ENCODE results near the gene ARMH4.

The ARMH4 gene

DNA sequence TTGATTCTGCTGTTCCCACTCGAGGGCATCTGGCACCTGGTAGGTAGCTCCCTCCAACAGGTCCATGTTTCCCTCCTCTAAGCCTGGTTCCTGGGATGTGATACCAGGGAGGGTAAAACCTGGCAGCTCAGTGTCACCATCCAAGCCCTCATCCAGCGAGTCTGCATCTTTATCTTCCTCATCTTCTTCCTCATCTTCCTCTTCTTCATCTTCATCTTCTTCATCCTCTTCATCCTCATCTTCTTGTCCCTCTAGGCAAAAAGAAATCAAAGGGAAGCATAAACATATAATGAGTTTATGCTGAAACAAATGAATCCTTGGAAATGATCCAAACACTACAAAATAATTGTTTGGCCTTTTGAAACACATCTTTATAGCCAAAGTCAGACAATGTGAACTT is 55.3 kb downstream of the ARMH4 start:
- no peak for DNase-seq

DNA sequence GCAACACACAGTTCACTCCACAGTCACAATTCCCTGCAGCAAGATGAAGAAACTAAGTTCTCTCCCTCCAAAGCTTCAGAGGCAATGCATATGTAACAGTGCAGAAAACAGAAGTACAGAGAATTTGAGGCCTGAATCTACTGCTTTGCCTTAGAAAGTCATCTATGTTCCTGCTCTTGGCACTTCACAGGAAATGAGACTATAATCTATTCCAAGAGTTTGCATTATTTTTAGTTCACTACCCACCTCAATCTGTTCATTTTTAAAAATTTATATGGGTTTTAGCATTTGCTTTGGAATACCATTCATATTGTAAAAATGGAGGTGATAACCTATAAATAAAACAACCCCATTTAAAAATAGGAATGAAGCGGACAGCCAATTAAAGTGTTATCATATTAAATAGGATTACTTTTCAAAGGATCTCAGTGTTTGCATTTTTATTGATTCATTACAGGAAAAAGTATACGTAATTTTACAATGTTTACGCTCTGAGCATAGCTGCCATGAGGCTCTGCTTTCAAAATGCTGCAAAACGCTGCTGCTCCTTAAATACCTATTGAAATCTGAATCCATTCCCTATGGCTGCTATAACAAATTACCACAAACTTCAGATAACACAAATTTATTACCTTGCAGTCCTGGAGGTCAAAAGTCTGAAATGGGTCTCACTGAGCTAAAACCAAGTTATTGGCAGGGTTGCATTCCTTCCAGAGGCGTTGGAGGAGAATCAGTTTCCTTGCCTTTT is 60.0 kb downstream of the ARMH4 start:
- no peak for DNase-seq

DNA sequence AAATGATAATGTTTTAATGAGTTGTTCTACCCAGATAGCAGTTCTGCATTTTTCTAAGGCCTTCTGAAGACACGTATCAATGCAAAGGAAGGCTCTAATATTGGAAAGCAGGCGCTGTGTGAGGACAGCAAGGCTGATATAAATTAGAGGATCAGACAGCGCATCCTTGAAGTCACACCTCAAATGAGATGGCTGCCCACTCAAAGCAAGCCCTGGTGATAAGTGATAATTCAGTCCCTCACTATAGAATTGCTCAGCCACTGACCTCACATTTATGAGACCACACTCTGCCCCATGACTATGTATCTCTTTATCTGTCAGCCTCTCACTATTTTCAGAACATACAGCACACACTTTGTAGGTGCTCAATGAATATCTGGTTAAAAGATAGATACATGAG is 62.4 kb downstream of the ARMH4 start:
- DNase-seq, result no peak

- DNase-seq, result no peak
Observed at GRCh38 chr14:58088961-58089360, 63.1 kb downstream of the ARMH4 start.

DNA sequence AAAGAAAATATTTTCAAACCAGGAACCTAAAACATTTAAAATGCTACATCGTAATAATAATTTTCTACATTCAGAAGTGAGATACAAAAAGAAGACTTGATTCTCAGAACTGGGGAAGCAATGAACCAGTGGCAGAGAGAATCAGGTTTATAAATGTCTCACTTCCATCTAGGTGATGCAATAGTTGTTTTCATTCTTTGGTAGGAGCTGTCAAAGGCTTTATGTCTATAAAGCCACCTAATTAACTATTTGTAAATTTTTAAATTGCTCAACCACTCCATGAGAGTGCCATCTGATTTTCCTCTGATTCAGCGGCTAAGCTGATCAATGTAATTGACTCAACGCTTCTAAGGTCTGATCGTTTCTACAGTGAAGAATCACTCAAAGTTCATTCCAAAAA is 66.1 kb downstream of the ARMH4 start:
- no peak for DNase-seq

GRCh38 chr14:58082491-58083098 is 69.4 kb downstream of the ARMH4 start:
- no peak for DNase-seq

GRCh38 chr14:58082011-58082410 is 70.0 kb downstream of the ARMH4 start:
- DNase-seq, result no peak

GRCh38 chr14:58078471-58078870 is 73.5 kb downstream of the ARMH4 start:
- DNase-seq, result no peak

- DNase-seq, result no peak
Observed at GRCh38 chr14:58078068-58078467, 73.9 kb downstream of the ARMH4 start.

GRCh38 chr14:58077621-58078020 is 74.4 kb downstream of the ARMH4 start:
- no peak for DNase-seq

DNA sequence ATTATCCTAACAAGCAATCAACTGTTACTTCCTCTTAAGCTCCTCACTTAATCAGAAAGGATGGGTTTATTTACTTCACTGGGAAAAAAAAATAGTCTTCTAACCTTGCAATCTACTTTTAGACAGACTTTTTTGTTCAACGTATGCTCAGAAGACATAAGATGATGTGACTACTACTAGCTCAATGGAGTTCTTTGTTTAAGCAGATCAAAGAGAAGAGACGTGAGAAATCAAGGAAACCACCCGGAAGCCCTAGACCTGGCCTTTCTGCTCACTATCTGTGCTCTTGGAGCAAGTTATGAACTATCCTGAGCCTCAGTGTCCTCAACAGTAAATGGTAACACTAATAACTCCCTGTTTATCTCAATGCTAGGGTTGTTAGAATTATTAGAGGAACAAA is 78.5 kb downstream of the ARMH4 start:
- DNase-seq, result no peak

DNA sequence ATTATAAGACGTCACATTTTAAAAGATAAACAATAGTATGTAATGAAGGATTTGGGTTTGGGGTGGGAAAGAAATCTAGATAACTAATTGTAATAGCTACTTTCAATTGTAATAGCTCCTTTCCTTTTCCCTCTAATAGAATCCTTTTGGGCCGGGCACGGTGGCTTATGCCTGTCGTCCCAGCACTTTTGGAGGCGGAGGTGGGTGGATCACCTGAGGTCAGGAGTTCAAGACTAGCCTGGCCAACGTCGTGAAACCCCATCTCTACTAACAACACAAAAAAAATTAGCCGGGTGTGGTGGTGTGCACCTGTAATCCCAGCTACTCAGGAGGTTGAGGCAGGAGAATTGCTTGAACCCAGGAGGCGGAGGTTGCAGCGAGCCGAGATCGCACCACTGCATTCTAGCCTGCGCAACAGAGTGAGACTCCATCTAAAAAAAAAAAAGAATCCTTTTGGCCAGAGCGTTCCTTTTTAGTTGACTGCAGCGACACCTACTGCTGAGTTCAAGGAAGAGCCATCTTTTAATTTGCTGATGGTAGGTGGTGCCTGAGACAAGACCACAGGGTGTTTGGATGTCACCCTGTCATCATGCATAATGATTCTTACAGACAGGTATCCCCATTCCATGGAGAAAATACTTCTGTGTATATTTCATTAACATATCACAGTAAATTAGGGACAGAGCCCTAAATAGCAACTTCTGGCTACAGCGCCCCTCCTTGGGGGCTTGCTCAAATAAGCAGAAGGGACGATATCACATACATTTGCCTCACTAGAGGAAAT is 79.5 kb downstream of the ARMH4 start:
- peak; percentile 3 to 7 for DNase-seq

GRCh38 chr14:58071341-58071740 is 80.7 kb downstream of the ARMH4 start:
- no peak for DNase-seq

DNA sequence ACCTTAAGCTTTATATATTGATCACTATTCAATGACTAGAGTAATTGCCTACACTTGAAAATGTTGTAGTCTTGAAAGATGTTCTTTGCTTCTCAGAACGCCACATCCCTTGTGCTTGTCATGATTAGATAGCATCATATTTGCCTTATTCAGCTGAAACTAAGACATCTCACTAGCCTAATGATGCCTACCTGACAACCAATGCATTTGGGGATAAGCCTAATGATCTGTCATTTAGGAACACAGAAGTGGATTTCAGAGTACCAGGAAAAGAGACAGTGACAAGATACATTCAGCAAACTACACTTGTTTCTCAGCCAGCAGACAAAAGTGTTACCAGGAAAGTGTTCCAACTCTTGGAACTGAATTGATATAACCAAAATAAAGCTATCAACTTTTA is 83.7 kb downstream of the ARMH4 start:
- DNase-seq, result no peak

- no peak for DNase-seq
Observed at GRCh38 chr14:58066115-58066514, 85.9 kb downstream of the ARMH4 start.

GRCh38 chr14:58061581-58061980 is 90.4 kb downstream of the ARMH4 start:
- no peak for DNase-seq

DNA sequence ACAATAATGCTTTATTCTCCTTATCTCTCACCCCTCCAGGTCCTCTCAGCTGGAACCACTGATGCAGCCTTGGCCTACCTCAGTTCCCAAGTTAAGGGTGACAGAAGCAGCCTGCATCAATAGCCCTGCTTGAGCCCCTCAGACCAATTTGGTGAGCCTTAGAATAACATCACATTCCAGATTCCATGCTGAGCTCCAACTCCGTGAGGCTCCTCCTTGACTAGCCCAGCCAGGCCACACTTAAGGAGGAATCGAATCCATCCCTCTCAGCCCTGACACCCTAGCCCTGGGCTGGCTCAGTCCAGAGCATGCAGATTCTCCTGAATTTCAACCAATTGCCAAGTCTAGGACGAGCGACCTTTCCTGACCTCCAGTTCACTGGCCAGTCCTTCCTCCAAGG is 91.1 kb downstream of the ARMH4 start:
- no peak for DNase-seq

DNA sequence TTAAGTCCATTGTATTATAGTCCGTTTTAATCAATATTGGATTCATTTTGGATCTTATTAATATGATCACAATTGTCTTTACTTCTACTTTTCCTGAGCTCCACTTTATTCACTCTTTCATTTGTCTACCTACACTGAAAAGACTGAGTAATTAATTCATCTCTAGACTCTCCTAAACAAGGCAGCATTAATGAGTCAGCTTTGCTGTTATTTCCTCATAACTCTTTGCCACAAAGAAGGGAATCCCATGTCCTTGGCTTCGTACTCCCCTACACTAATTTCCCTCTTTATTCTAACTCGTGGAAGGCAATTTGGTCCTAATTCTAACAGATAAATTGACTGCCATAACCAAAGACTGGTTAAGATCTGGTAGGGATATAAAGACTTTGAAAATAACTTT is 91.9 kb downstream of the ARMH4 start:
- no peak for DNase-seq

DNA sequence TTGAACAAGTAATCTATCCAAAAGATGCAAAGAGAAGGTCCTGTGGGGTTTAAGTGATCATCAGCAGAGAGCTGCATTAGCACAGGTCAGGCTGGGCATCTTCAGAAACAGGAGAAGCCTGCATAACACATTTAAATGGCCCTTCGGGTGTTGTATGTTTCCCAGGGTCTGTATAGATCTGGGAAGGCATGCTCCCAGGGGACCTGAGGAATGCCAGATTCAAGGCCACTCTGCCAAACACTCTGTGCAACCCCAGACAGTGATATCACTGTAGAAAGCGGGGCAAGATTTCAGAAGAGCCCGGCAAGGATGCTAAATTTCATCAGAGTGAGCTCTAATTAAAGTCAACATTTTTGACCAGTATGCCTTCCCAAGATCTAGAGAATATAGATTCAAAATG is 92.9 kb downstream of the ARMH4 start:
- no peak for DNase-seq

DNA sequence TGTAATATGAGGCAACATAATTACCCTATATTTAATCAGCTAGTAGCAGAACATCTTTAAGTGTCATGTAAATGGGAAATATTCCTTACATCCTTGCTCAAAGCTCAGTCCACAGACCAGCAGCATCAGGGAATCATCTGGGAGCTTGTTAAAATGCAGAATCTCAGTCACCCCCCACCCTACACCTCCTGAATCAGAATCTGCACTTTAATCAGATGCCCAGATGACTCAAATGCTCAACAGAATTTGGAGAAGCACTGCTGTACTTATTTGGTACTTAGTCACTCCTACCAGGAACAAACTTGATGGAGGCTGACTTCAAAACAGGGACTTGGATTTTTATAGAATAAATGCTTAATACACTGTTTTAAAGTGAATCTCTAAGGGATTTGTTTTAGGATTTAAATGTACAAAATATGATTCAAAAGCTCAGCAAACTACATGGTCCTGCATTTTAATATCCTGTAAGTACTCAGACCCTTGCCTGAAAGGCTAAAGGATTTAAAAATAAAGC is 96.5 kb downstream of the ARMH4 start:
- no peak for DNase-seq

GRCh38 chr14:58054100-58054499 is 97.9 kb downstream of the ARMH4 start:
- no peak for DNase-seq

DNA sequence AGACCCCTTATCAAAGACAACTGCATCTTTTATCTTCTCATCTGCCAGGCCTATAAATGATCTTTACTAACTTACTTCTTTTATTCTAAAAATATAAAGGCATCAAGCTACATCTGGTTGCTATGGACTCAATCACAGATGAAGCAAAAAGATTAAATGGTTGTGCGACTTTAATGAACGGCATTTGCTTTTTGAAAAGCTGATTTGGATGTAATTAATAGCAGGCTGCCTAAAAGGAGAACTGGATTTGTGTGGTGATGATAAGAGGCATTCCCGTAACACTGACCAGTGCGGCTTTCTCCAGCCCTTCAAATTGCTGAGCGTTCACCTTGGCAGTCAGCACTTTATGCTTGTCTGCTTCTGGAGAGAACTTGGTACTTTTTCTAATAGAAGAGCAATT is 103.8 kb downstream of the ARMH4 start:
- no peak for DNase-seq

GRCh38 chr14:58027904-58028303 is 124.1 kb downstream of the ARMH4 start:
- no peak for DNase-seq

DNA sequence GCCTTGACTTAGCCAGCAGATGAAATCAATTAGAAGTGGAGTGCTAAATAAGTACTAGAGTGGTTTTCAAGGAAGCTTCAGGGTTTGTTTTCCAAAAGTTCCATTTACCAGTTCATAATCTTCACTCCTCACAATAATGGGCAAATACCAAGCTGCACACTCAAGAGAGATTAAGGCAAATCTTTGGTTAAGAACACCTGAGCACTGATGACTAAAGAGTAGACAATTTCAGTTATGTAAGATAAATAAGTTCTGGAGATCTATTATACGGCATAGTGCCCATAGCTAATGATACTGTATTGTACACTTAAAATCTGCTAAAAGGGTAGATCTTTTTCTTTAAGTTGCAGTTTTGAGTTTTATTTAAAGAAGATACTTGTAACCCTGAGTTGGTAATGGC is 125.0 kb downstream of the ARMH4 start:
- no peak for DNase-seq

All from activated CD4-positive, alpha-beta T cell treated with anti-CD3 and anti-CD28 coated beads, Interleukin-2, amount 50 U/mL, for 4 hours (primary cell).